ENCODE results near the gene SLC29A1. TPM values are rescaled to one million over a fixed set of nuclear protein-coding genes. Genes with fewer than 3 reads are reported as not detected.

SLC29A1 gene
- total RNA-seq = 10 to 100 TPM; 46.8 to 48.2 TPM
- 10 to 100 TPM; 22.4 to 31.9 (median 26.6) TPM for polyA plus RNA-seq (ENCODE audit: insufficient read length in 6 of 6)
- long read RNA-seq, donor 1, partial matches to known transcripts = 9 of 17 reads
- long read RNA-seq, donor 1, other reads (novel, unspliced or antisense) = 0 of 17 reads
- long read RNA-seq, donor 2, partial matches to known transcripts = 0 of 4 reads
- long read RNA-seq, donor 2, other reads (novel, unspliced or antisense) = 0 of 4 reads
- long read RNA-seq, donor 3, partial matches to known transcripts = 0 of 3 reads
- long read RNA-seq, donor 3, other reads (novel, unspliced or antisense) = 0 of 3 reads
- long read RNA-seq, donor 4, transcript SLC29A1-209 (13 exons, 2,318 nt) = major isoform, 13 of 26 reads
- long read RNA-seq, donor 4, partial matches to known transcripts = 10 of 26 reads
- long read RNA-seq, donor 4, other reads (novel, unspliced or antisense) = 1 of 26 reads
- long read RNA-seq, donor 5, partial matches to known transcripts = 0 of 4 reads
- long read RNA-seq, donor 5, other reads (novel, unspliced or antisense) = 0 of 4 reads
- long read RNA-seq, donor 6, partial matches to known transcripts = 0 of 5 reads
- long read RNA-seq, donor 6, other reads (novel, unspliced or antisense) = 0 of 5 reads
- long read RNA-seq, donor 7, partial matches to known transcripts = 5 of 8 reads
- long read RNA-seq, donor 7, other reads (novel, unspliced or antisense) = 0 of 8 reads
- long read RNA-seq, donor 8, partial matches to known transcripts = 0 of 4 reads
- long read RNA-seq, donor 8, other reads (novel, unspliced or antisense) = 0 of 4 reads
- long read RNA-seq, donor 9 = 0 reads
- long read RNA-seq, donor 10, transcript SLC29A1-206 (13 exons, 2,183 nt) = minor isoform, 5 of 37 reads
- long read RNA-seq, donor 10, transcript SLC29A1-209 (13 exons, 2,318 nt) = major isoform, 16 of 37 reads
- long read RNA-seq, donor 10, partial matches to known transcripts = 1 of 37 reads
- long read RNA-seq, donor 10, other reads (novel, unspliced or antisense) = 13 of 37 reads
- long read RNA-seq, donor 11, partial matches to known transcripts = 19 of 22 reads
- long read RNA-seq, donor 11, other reads (novel, unspliced or antisense) = 0 of 22 reads
- long read RNA-seq, donor 12, transcript SLC29A1-209 (13 exons, 2,318 nt) = major isoform, 8 of 9 reads
- long read RNA-seq, donor 12, partial matches to known transcripts = 0 of 9 reads
- long read RNA-seq, donor 12, other reads (novel, unspliced or antisense) = 0 of 9 reads

DNA sequence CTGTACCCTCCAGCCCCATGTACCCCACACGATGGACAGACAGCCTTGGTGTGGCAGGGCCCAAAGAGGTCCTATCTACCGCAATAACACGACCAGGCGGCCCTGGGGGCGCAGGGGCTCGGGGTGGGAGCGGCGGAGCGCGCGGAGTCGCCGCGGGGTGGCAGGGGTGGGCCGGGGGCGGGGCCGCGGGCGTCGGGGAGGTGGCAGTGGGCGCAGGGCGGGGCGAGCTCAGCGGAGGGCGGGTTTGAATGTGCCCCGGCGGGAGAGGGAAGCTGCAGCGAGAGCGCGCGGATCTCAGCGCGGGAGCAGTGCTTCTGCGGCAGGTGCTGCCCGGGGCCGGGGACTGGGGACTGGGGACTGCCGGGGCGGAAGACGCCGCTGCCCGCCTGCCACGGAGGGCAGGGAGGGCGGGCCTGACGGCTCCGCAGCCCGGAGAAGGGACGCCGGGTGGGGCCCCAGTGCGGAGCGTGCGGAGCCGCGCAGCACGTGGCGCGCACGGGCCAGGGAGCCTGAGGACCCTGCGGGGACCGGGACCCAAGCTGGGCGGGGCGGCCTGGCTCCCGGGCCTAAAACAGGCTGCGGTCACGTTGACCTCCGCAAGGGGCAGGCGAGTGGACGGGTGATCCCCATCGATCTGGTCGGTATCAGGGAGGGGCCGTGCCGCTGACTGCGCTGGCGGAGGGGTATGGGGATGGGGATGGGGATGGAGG lies at the start of gene SLC29A1:
TSS of gene SLC29A1 (plus strand) at position 277 of the 710 bp plus-strand sequence. CDS start 3,719 bp downstream, outside the sequence.
- TF ChIP-seq, protein P1, sequence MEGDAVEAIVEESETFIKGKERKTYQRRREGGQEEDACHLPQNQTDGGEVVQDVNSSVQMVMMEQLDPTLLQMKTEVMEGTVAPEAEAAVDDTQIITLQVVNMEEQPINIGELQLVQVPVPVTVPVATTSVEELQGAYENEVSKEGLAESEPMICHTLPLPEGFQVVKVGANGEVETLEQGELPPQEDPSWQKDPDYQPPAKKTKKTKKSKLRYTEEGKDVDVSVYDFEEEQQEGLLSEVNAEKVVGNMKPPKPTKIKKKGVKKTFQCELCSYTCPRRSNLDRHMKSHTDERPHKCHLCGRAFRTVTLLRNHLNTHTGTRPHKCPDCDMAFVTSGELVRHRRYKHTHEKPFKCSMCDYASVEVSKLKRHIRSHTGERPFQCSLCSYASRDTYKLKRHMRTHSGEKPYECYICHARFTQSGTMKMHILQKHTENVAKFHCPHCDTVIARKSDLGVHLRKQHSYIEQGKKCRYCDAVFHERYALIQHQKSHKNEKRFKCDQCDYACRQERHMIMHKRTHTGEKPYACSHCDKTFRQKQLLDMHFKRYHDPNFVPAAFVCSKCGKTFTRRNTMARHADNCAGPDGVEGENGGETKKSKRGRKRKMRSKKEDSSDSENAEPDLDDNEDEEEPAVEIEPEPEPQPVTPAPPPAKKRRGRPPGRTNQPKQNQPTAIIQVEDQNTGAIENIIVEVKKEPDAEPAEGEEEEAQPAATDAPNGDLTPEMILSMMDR (IDR thresholded peaks at IDR 0.05) = no peak
- Histone ChIP-seq H3K27ac (no peak within 1 kb of the TSS), H3K36me3 (no peaks in the 10 kb centered on the region), H3K9me3 (no peaks in the 10 kb centered on the region), H3K4me1 (peaks cover 31 to 76% of the 10 kb centered on the region in 2 donors), H3K4me3 (peak within 1 kb of the TSS; percentile 55 to 61), H3K27me3 (no peaks in the 10 kb centered on the region)
- ATAC-seq (peak; percentile 57), DNase-seq (peak in 3 of 4 donors; percentile 78 to 97 (median 85))
- intact Hi-C loops (cut with DNase I) = no loop called here

DNA sequence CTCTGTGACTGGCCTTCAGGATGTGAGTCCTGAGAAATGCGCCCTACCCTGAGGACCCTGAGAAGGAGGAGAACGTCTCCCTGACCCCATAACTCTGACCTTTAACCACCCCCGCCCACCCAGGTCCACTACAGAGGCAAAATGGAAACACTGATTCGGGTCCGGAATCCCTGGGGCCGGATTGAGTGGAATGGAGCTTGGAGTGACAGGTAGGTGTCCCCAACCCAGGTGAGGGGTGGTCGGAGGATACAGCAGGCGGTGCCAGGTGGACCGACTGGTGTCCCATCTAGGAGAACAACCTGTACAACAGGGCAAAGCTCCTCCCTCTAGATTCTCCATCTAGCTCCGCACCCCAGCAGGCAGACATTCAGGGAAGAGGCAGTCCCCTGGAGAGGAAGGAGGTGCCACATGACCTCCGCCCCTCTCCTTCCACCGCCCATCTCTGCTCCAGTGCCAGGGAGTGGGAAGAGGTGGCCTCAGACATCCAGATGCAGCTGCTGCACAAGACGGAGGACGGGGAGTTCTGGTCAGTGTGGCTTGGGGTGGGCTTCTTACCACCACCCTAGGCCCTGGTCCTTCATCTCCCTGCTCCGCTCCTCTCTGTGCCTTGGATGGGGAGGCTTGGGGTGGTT lies 47.1 kb upstream of the SLC29A1 start:
- peaks cover 0 to 13% of the 10 kb centered on the region in 2 donors for H3K4me1 ChIP-seq
- no peak overlapping the region for H3K4me3 ChIP-seq
- TF ChIP-seq, protein P1 (IDR thresholded peaks at IDR 0.05) = no peak
- no peak for DNase-seq
- no peaks in the 10 kb centered on the region for H3K36me3 ChIP-seq
- H3K27ac ChIP-seq = no peak overlapping the region
- intact Hi-C loops (cut with DNase I) = no loop called here
- H3K27me3 ChIP-seq = no peaks in the 10 kb centered on the region
- no peak for ATAC-seq
- no peaks in the 10 kb centered on the region for H3K9me3 ChIP-seq

DNA sequence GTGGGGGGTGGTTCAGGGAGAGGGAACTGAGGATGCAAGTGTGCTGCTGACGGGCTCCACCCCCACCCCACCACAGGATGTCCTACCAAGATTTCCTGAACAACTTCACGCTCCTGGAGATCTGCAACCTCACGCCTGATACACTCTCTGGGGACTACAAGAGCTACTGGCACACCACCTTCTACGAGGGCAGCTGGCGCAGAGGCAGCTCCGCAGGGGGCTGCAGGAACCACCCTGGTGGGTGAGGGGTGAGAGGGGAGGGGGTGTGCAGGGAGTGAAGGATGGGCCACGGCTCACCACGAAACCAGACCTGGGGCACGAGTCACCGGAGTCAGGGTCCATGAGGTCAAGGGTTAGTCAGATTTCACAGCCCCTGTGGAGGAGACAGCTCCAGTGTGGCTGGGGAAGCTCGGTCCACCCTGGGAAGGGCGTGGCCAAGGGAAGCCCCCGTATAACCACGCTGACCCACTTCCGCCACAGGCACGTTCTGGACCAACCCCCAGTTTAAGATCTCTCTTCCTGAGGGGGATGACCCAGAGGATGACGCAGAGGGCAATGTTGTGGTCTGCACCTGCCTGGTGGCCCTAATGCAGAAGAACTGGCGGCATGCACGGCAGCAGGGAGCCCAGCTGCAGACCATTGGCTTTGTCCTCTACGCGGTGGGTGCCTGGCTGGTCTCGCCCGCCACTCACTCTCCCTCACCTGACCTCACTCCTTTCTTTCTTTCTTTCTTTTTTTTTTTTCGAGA lies 46.5 kb upstream of the SLC29A1 start:
- intact Hi-C loops (cut with DNase I) = no loop called here
- no peak for ATAC-seq
- peaks cover 0 to 13% of the 10 kb centered on the region in 2 donors for H3K4me1 ChIP-seq

More for the DNA sequence above, 46.5 kb upstream of the SLC29A1 start:
- no peaks in the 10 kb centered on the region for H3K27me3 ChIP-seq
- peak in 1 of 4 donors; percentile 48 for DNase-seq
- H3K4me3 ChIP-seq = no peak overlapping the region
- TF ChIP-seq, protein P1 (IDR thresholded peaks at IDR 0.05) = no peak
- no peaks in the 10 kb centered on the region for H3K9me3 ChIP-seq
- H3K27ac ChIP-seq = no peak overlapping the region
- no peaks in the 10 kb centered on the region for H3K36me3 ChIP-seq
